Tibial nerve (tissue), 4 donors: Measurements from ENCODE around the gene MIPEP.

Experiments
- CTCF ChIP-seq, 5 experiments: fragments of 200-600 bp in 3 of 5; fragments of 450-650 bp in 2 of 5; sonication (generic) in 3 of 5; IDR thresholded peaks; one replicate each; pipeline ENCODE4 v1.5.1; 2016 to 2019; ENCODE audit warnings: antibody characterized with exemption in 5 of 5, mild to moderate bottlenecking in 3 of 5, moderate library complexity in 2 of 5
- EP300 ChIP-seq, 2 donors: sonication (generic); formaldehyde crosslinking; IDR thresholded peaks; one replicate each; pipeline ENCODE4 v1.6.1; 2017; ENCODE audit warnings: antibody characterized with exemption in 2 of 2, mild to moderate bottlenecking in 1 of 2
- POLR2A ChIP-seq, 2 donors: fragments of 450-650 bp; IDR thresholded peaks; one replicate each; pipeline ENCODE4 v1.6.1; 2017; ENCODE audit warnings: antibody characterized with exemption in 2 of 2, mild to moderate bottlenecking in 2 of 2, moderate library complexity in 2 of 2

GRCh38 chr13:23918208-23918607 lies 29.0 kb upstream of the MIPEP start:
- TF ChIP-seq CTCF (IDR thresholded peaks at IDR 0.05): no peak
- TF ChIP-seq POLR2A (IDR thresholded peaks at IDR 0.05): no peak
- TF ChIP-seq EP300 (IDR thresholded peaks at IDR 0.05): no peak
